HepG2 (cell line): Measurements from ENCODE around the gene CTCF. TPM values are rescaled to one million over a fixed set of nuclear protein-coding genes. Genes with fewer than 3 reads are reported as not detected.

Experiments
- IKZF4 ChIP-seq: sonication (generic); formaldehyde crosslinking; IDR thresholded peaks from 2 replicates; pipeline ENCODE4 v1.5.1; 2020; ENCODE audit warnings: borderline replicate concordance, mild to moderate bottlenecking, low read depth, missing genetic modification reagents; ENCODE audit errors: not compliant biosample characterization
- KLF13 ChIP-seq: sonication (generic); formaldehyde crosslinking; IDR thresholded peaks from 2 replicates; pipeline ENCODE4 v1.4.0; 2020; ENCODE audit warnings: mild to moderate bottlenecking, missing genetic modification reagents
- PITX1 ChIP-seq: sonication (generic); formaldehyde crosslinking; IDR thresholded peaks from 2 replicates; pipeline ENCODE4 v1.5.1; 2020; ENCODE audit warnings: mild to moderate bottlenecking, missing genetic modification reagents
- SIX4 ChIP-seq: sonication (generic); formaldehyde crosslinking; IDR thresholded peaks from 2 replicates; pipeline ENCODE4 v1.4.0; 2020; ENCODE audit warnings: missing genetic modification reagents
- SMAD9 ChIP-seq: sonication (generic); formaldehyde crosslinking; IDR thresholded peaks from 2 replicates; pipeline ENCODE4 v1.5.1; 2020; ENCODE audit warnings: mild to moderate bottlenecking, missing genetic modification reagents
- SRSF1 ChIP-seq: fragments of 200-400 bp; formaldehyde crosslinking; optimal IDR thresholded peaks from 2 replicates; pipeline ENCODE3; 2017; ENCODE audit warnings: mild to moderate bottlenecking, low read depth, low read length, moderate library complexity
- TBX2 ChIP-seq: sonication (generic); formaldehyde crosslinking; IDR thresholded peaks from 2 replicates; pipeline ENCODE4 v1.5.0; 2020; ENCODE audit warnings: missing genetic modification reagents, mild to moderate bottlenecking, borderline replicate concordance
- ZBTB4 ChIP-seq: sonication (generic); formaldehyde crosslinking; IDR thresholded peaks from 2 replicates; pipeline ENCODE4 v1.4.0; 2020; ENCODE audit warnings: missing genetic modification reagents, mild to moderate bottlenecking, borderline replicate concordance
- ZFP41 ChIP-seq: sonication (generic); formaldehyde crosslinking; IDR thresholded peaks from 2 replicates; pipeline ENCODE4 v1.4.0; 2020; ENCODE audit warnings: mild to moderate bottlenecking, missing genetic modification reagents, borderline replicate concordance
- ZKSCAN1 ChIP-seq: fragments of 150-350 bp; IDR thresholded peaks from 2 replicates; pipeline ENCODE4 v1.6.1; 2014; ENCODE audit warnings: low read length
- ZNF207 ChIP-seq: fragments of 450-650 bp; IDR thresholded peaks from 2 replicates; pipeline ENCODE4 v1.6.1; 2016; ENCODE audit warnings: antibody characterized with exemption, borderline replicate concordance
- ZNF333 ChIP-seq: sonication (generic); formaldehyde crosslinking; IDR thresholded peaks from 2 replicates; pipeline ENCODE4 v1.4.0; 2020; ENCODE audit warnings: mild to moderate bottlenecking, missing genetic modification reagents, borderline replicate concordance
- ZNF431 ChIP-seq: sonication (generic); formaldehyde crosslinking; IDR thresholded peaks from 2 replicates; pipeline ENCODE4 v1.9.0; 2022; ENCODE audit warnings: missing genetic modification reagents, low read depth, mild to moderate bottlenecking, borderline replicate concordance
- ZNF550 ChIP-seq: sonication (generic); formaldehyde crosslinking; IDR thresholded peaks from 2 replicates; pipeline ENCODE4 v1.4.0; 2020; ENCODE audit warnings: mild to moderate bottlenecking, missing genetic modification reagents, borderline replicate concordance
- ZNF83 ChIP-seq: sonication (generic); formaldehyde crosslinking; IDR thresholded peaks from 2 replicates; pipeline ENCODE4 v1.4.0; 2020; ENCODE audit warnings: missing genetic modification reagents, mild to moderate bottlenecking, borderline replicate concordance
- polyA plus RNA-seq, 8 experiments: library from polyadenylated mRNA; depleted of rRNA in 3 of 8; stranded (reverse) in 7 of 8; unstranded in 1 of 8; fragments of >200 nt; fragmentation: Illumina TruSeq in 4 of 8; extraction: Trizol in 4 of 8; gene quantifications; 2 replicates each; pipeline versions ENCODE4 v1.2.1 to v1.2.3, GENCODE V29; 2011 to 2016; ENCODE audit warnings: low read depth in 4 of 8, missing spikeins in 1 of 8, mixed read lengths in 1 of 8; ENCODE audit not compliant: insufficient read depth in 1 of 8
- total RNA-seq, 5 experiments: library from RNA; depleted of rRNA; stranded (reverse); fragments of >200 nt; fragmentation: Illumina TruSeq; extraction: Trizol; gene quantifications; 2 replicates each; pipeline ENCODE4 v1.2.3, GENCODE V29; 2016; ENCODE audit warnings: low read depth in 1 of 5
- TF ChIP-seq, protein P1 (sequence below): IDR thresholded peaks from 2 replicates; pipeline ENCODE4 v1.6.1; 2018; ENCODE audit warnings: missing genetic modification reagents, mild to moderate bottlenecking, missing compliant biosample characterization
- TF ChIP-seq, protein P2 (sequence below): sonication (generic); formaldehyde crosslinking; IDR thresholded peaks from 2 replicates; pipeline ENCODE4 v1.4.0; 2020; ENCODE audit warnings: low read depth, missing genetic modification reagents
- TF ChIP-seq, protein P3 (sequence below): sonication (generic); formaldehyde crosslinking; IDR thresholded peaks from 2 replicates; pipeline ENCODE4 v1.4.0; 2020; ENCODE audit warnings: mild to moderate bottlenecking, missing genetic modification reagents

CTCF gene
- total and polyA plus RNA-seq, 2 of the 13 experiments (the other 11 are each of a cell fraction or from before 2014, with no cell fraction given) = 19.5 to 37.5 TPM

DNA sequence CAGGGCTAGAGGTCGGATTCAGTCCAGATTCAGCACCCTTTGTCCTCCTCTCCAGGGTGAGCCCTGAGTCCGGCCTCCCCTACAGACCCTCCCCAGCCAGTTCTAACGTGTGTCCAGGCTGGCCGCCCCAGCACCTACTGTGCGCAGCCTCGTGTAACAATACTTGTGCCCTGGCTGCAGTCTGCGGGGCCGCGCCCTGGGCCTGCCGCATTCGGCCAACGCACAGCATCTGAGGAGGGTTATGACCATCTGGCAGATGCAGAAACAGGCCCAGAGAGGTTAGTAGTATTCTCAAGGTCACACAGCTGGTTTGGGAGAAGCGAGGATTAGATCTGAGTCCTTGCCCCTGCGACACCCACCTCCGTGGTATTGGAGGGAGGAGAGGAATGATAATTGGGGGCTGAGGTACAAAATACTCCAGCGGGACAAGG lies 32.7 kb upstream of the CTCF start (continued):
- no peak for TF ChIP-seq ZNF207
- TF ChIP-seq, protein P1, sequence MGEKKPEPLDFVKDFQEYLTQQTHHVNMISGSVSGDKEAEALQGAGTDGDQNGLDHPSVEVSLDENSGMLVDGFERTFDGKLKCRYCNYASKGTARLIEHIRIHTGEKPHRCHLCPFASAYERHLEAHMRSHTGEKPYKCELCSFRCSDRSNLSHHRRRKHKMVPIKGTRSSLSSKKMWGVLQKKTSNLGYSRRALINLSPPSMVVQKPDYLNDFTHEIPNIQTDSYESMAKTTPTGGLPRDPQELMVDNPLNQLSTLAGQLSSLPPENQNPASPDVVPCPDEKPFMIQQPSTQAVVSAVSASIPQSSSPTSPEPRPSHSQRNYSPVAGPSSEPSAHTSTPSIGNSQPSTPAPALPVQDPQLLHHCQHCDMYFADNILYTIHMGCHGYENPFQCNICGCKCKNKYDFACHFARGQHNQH = no peak
- TF ChIP-seq ZNF431 (CRISPR knock-in tag) = no peak
- TF ChIP-seq TBX2 (CRISPR knock-in tag) = no peak; the same call in 1 of the 2 replicates
- 0 out of 2 replicates have a peak, but pooled peaks have one; percentile 26 for TF ChIP-seq PITX1 (CRISPR knock-in tag)
- peak; percentile 17; the same call in 1 of the 2 replicates for TF ChIP-seq ZNF333
- peak; percentile 93 for TF ChIP-seq KLF13 (CRISPR knock-in tag)
- TF ChIP-seq ZNF83 (CRISPR knock-in tag) = 0 out of 2 replicates have a peak, but pooled peaks have one; percentile 30
- no peak for TF ChIP-seq ZFP41 (CRISPR knock-in tag)
- TF ChIP-seq SIX4 (CRISPR knock-in tag) = no peak
- peak; percentile 33 for TF ChIP-seq SRSF1
- TF ChIP-seq, protein P2, sequence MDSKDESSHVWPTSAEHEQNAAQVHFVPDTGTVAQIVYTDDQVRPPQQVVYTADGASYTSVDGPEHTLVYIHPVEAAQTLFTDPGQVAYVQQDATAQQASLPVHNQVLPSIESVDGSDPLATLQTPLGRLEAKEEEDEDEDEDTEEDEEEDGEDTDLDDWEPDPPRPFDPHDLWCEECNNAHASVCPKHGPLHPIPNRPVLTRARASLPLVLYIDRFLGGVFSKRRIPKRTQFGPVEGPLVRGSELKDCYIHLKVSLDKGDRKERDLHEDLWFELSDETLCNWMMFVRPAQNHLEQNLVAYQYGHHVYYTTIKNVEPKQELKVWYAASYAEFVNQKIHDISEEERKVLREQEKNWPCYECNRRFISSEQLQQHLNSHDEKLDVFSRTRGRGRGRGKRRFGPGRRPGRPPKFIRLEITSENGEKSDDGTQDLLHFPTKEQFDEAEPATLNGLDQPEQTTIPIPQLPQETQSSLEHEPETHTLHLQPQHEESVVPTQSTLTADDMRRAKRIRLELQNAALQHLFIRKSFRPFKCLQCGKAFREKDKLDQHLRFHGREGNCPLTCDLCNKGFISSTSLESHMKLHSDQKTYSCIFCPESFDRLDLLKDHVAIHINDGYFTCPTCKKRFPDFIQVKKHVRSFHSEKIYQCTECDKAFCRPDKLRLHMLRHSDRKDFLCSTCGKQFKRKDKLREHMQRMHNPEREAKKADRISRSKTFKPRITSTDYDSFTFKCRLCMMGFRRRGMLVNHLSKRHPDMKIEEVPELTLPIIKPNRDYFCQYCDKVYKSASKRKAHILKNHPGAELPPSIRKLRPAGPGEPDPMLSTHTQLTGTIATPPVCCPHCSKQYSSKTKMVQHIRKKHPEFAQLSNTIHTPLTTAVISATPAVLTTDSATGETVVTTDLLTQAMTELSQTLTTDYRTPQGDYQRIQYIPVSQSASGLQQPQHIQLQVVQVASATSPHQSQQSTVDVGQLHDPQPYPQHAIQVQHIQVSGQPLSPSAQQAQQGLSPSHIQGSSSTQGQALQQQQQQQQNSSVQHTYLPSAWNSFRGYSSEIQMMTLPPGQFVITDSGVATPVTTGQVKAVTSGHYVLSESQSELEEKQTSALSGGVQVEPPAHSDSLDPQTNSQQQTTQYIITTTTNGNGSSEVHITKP (CRISPR knock-in tag) = no peak
- TF ChIP-seq, protein P3, sequence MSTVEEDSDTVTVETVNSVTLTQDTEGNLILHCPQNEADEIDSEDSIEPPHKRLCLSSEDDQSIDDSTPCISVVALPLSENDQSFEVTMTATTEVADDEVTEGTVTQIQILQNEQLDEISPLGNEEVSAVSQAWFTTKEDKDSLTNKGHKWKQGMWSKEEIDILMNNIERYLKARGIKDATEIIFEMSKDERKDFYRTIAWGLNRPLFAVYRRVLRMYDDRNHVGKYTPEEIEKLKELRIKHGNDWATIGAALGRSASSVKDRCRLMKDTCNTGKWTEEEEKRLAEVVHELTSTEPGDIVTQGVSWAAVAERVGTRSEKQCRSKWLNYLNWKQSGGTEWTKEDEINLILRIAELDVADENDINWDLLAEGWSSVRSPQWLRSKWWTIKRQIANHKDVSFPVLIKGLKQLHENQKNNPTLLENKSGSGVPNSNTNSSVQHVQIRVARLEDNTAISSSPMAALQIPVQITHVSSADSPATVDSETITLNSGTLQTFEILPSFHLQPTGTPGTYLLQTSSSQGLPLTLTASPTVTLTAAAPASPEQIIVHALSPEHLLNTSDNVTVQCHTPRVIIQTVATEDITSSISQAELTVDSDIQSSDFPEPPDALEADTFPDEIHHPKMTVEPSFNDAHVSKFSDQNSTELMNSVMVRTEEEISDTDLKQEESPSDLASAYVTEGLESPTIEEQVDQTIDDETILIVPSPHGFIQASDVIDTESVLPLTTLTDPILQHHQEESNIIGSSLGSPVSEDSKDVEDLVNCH (CRISPR knock-in tag) = no peak
- no peak for TF ChIP-seq ZNF550 (CRISPR knock-in tag)
- TF ChIP-seq SMAD9 (CRISPR knock-in tag) = no peak
- TF ChIP-seq IKZF4 (CRISPR knock-in tag) = no peak
- TF ChIP-seq ZBTB4 (CRISPR knock-in tag) = peak; percentile 80; the same call in 1 of the 2 replicates
- TF ChIP-seq ZKSCAN1 = peak; percentile 95
